T-helper 2 cell treated with Interferon-gamma antibody and Interleukin-4, amounts not matched to agents 5 μg/mL and 100 μg/mL, for 36 hours (primary cell): ENCODE data around the gene ARHGEF39.
"Not testable (repeated sequence)": the region's sequence is repeated elsewhere in the genome, so short reads cannot be mapped to it uniquely, and the experiment has no call there.

Source experiments
- DNase-seq: peaks from one replicate; pipeline ENCODE4 v3.0.0; 2021; ENCODE audit warnings: low spot score
- H3K27ac Mint-ChIP-seq: one replicate; pipeline ENCODE4 v1.8.0; 2021; ENCODE audit warnings: mild to moderate bottlenecking, mixed read lengths
- H3K27me3 Mint-ChIP-seq: one replicate; pipeline ENCODE4 v1.8.0; 2021; ENCODE audit warnings: low read depth, mixed read lengths
- H3K36me3 Mint-ChIP-seq: one replicate; pipeline ENCODE4 v1.8.0; 2021; ENCODE audit warnings: low read depth, mixed read lengths
- H3K4me1 Mint-ChIP-seq: one replicate; pipeline ENCODE4 v1.8.0; 2021; ENCODE audit warnings: low read depth, mixed read lengths
- H3K4me3 Mint-ChIP-seq: one replicate; pipeline ENCODE4 v1.8.0; 2022; ENCODE audit warnings: mild to moderate bottlenecking, moderate library complexity, mixed read lengths
- H3K9me3 Mint-ChIP-seq: one replicate; pipeline ENCODE4 v1.8.0; 2021; ENCODE audit warnings: mixed read lengths

ARHGEF39 gene

DNA sequence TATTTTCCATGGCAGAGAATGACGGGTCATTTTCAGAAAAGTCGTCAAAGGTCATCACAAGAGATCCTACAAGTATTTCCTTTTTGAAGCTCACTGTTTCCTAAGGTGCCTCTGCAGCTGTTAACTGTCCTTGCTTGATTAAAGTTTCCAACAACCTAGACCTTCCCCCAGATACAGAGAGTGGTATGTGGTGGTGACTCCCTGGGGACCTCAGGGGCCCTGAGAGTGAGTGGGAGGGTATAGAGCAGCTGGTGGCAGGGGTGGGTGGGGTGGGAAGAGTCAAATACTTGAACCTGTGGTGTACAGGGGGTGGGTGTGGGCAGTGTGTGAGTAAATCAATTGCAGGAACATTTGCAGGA, 45.2 kb downstream of the ARHGEF39 start:
- H3K9me3 Mint-ChIP-seq = no peaks in the 10 kb centered on the region
- H3K4me1 Mint-ChIP-seq = peaks cover 38% of the 10 kb centered on the region
- DNase-seq = no peak
- H3K27ac Mint-ChIP-seq = peak overlapping the region; percentile 85
- no peaks in the 10 kb centered on the region for H3K27me3 Mint-ChIP-seq
- H3K36me3 Mint-ChIP-seq = no peaks in the 10 kb centered on the region
- peak overlapping the region; percentile 59 for H3K4me3 Mint-ChIP-seq

DNA sequence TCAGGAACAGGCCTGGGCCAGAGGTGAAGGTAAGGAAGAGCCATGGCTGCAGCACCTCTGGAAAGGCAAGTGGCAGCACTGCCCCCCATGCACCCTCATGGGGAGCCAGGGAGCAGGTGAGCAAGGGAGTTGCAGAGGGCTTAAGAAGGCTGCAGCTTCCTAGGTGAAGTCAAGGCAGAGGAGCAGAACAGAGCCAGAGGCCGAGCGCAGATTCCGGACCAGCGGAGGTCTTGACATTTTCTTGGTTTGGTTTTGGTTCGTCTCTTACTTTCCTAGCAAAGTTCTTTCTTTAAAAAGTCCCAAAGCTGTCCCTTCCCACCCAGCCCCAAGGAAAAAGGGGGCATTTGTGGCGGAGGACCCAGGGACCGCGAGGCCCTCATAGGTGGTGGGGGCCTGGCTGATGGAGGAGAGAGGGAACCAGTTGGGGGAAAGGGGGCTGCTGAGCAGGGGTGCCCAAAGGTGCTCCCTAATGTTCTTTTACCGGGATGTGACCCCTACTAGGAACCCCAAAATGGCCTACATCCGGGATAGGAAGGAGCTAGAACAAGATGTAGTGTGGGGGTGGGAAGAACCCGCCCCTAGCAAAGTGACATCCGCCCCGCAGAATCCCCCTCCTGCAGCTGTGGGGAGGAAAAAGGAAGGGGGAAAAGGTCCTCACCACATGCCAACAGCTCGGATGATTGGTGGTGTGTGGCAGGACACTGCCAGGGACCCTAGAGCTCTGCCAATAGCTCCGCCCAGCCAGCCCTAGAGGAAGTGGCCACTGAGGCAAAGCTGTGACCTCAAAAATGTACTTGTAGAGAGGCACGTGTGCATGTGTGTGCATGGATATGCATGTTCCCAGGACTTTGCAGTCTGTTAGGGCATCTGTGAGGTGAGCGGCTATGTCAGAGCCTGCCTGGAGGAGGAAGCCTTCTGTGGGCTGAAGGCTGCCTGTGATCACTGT, 45.9 kb downstream of the ARHGEF39 start:
- peak; percentile 72 for DNase-seq
- Mint-ChIP-seq H3K27ac (peak overlapping the region; percentile 85), H3K4me3 (peak overlapping the region; percentile 81), H3K27me3 (no peaks in the 10 kb centered on the region), H3K36me3 (no peaks in the 10 kb centered on the region), H3K9me3 (no peaks in the 10 kb centered on the region), H3K4me1 (peaks cover 38% of the 10 kb centered on the region)

DNA sequence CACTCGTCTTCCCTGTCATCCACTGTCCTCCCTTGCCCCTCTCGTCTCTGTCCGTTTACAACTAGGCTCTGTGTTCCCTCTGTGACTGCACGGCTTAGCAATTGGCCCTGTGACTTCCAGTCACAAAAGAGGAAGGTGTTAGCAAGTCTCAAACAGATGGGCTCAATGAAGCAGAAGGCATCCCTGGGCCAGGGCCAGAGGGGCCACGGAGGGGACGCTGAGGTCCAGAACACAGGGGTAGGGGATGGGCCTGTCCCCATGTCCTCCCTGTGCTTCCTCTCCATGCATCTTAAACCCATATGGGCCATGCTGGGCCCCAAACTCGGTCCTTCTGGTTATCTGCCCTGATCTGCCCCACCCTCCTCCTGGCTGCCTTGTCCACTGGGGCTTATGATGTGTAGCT, 46.7 kb downstream of the ARHGEF39 start, which contains the start of gene CD72:
Gene CD72 (minus strand): TSS at position 89 of the 403 bp plus-strand sequence. CDS start 110 bp downstream, outside the sequence.
- DNase-seq = no peak
- Mint-ChIP-seq H3K4me3 (peak within 1 kb of the TSS; percentile 81), H3K27me3 (no peaks in the 10 kb centered on the region), H3K4me1 (peaks cover 38% of the 10 kb centered on the region), H3K36me3 (no peaks in the 10 kb centered on the region), H3K27ac (peak within 1 kb of the TSS; percentile 86), H3K9me3 (no peaks in the 10 kb centered on the region)

DNA sequence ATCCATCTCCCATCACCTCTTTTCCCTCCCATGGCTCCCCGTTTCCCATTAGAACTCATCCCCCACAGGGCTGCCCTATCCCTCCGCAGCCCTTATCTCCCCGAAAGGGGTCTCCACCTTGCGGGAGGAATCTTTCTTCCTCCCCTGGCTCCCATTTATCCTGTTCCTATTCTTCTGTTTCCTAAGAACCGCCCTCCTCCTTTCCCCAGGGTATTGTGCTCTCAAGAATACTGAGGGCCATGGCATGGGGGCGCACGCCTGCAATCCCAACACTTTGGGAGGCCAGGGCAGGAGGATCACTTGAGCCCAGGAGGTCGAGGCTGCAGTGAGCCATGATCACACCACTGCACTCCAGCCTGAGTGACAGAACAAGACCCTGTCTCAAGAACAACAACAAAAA, 47.4 kb downstream of the ARHGEF39 start:
- Mint-ChIP-seq H3K4me1 (peaks cover 38% of the 10 kb centered on the region), H3K27ac (peak overlapping the region; percentile 86), H3K4me3 (peak overlapping the region; percentile 81), H3K9me3 (no peaks in the 10 kb centered on the region), H3K27me3 (no peaks in the 10 kb centered on the region), H3K36me3 (no peaks in the 10 kb centered on the region)
- DNase-seq = no peak

- H3K27me3 Mint-ChIP-seq = no peaks in the 10 kb centered on the region
- peaks cover 37% of the 10 kb centered on the region for H3K4me1 Mint-ChIP-seq
- peak overlapping the region; percentile 81 for H3K4me3 Mint-ChIP-seq
- DNase-seq = peak; percentile 73
- H3K36me3 Mint-ChIP-seq = no peaks in the 10 kb centered on the region
- H3K27ac Mint-ChIP-seq = peak overlapping the region; percentile 86
- no peaks in the 10 kb centered on the region for H3K9me3 Mint-ChIP-seq
Observed at GRCh38 chr9:35616681-35617459, 48.1 kb downstream of the ARHGEF39 start.

- peaks cover 38% of the 10 kb centered on the region for H3K4me1 Mint-ChIP-seq
- no peaks in the 10 kb centered on the region for H3K27me3 Mint-ChIP-seq
- no peak for DNase-seq
- H3K36me3 Mint-ChIP-seq = peaks cover 5% of the 10 kb centered on the region
- no peaks in the 10 kb centered on the region for H3K9me3 Mint-ChIP-seq
- peak overlapping the region; percentile 86 for H3K27ac Mint-ChIP-seq
- H3K4me3 Mint-ChIP-seq = peak overlapping the region; percentile 81
Observed at GRCh38 chr9:35615981-35616680, 48.9 kb downstream of the ARHGEF39 start.

- Mint-ChIP-seq H3K27me3 (no peaks in the 10 kb centered on the region), H3K4me1 (peaks cover 18% of the 10 kb centered on the region), H3K4me3 (no peak overlapping the region), H3K27ac (no peak overlapping the region), H3K36me3 (peaks cover 13% of the 10 kb centered on the region), H3K9me3 (no peaks in the 10 kb centered on the region)
- no peak for DNase-seq
Observed at GRCh38 chr9:35612843-35613242, 52.2 kb downstream of the ARHGEF39 start.

GRCh38 chr9:35612066-35612465, 52.9 kb downstream of the ARHGEF39 start:
- not testable (repeated sequence) for H3K27me3 Mint-ChIP-seq, DNase-seq, H3K9me3 Mint-ChIP-seq, H3K4me3 Mint-ChIP-seq, H3K27ac Mint-ChIP-seq
- peaks cover 18% of the 10 kb centered on the region for H3K36me3 Mint-ChIP-seq
- H3K4me1 Mint-ChIP-seq = peaks cover 13% of the 10 kb centered on the region

GRCh38 chr9:35611230-35611797, 53.7 kb downstream of the ARHGEF39 start:
- Mint-ChIP-seq H3K27ac (no peak overlapping the region), H3K4me3 (no peak overlapping the region), H3K4me1 (peaks cover 13% of the 10 kb centered on the region), H3K36me3 (peaks cover 22% of the 10 kb centered on the region), H3K27me3 (no peaks in the 10 kb centered on the region), H3K9me3 (no peaks in the 10 kb centered on the region)
- DNase-seq = peak; percentile 38

- Mint-ChIP-seq H3K9me3 (no peaks in the 10 kb centered on the region), H3K4me1 (peaks cover 15% of the 10 kb centered on the region), H3K27me3 (no peaks in the 10 kb centered on the region)
Observed at GRCh38 chr9:35609820-35610163, 55.2 kb downstream of the ARHGEF39 start.

More at GRCh38 chr9:35609820-35610163, 55.2 kb downstream of the ARHGEF39 start:
- Mint-ChIP-seq H3K36me3 (peaks cover 22% of the 10 kb centered on the region), H3K27ac (no peak overlapping the region), H3K4me3 (no peak overlapping the region)
- no peak for DNase-seq
